ENCODE results near the gene MCC.
A peak's percentile ranks its signal among the peaks of the same experiment; 100 is the strongest.
"Not testable (repeated sequence)": the region's sequence is repeated elsewhere in the genome, so short reads cannot be mapped to it uniquely, and the experiment has no call there.

Gene MCC

GRCh38 chr5:113427871-113428574 lies 60.2 kb downstream of the MCC start:
- DNase-seq (ENCODE audit: low read depth in 1 of 2, low spot score in 1 of 2): no peak

- no peak for DNase-seq (ENCODE audit: low read depth in 1 of 2, low spot score in 1 of 2)
Measured at GRCh38 chr5:113425909-113426308, 62.3 kb downstream of the MCC start.

DNA sequence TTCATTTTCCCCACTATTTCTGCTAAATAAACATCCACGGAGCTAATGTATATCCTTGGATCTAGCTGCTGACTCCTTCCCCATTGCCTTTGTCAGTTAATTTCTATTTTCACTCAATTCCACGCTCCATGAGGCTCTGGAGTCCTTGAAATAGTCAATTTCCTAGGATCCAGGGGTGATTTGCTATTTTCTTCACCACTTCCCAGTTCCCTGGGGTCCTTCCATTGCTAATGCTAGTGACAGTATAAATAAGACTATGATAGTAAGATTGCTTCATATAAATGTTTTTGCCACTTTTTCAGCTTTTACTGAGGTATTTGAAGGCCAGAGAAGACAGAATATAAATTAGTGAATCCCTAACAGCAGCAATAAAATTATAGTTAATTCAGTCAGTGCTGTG lies 66.6 kb downstream of the MCC start:
- DNase-seq (ENCODE audit: low read depth in 1 of 2, low spot score in 1 of 2): no peak

DNA sequence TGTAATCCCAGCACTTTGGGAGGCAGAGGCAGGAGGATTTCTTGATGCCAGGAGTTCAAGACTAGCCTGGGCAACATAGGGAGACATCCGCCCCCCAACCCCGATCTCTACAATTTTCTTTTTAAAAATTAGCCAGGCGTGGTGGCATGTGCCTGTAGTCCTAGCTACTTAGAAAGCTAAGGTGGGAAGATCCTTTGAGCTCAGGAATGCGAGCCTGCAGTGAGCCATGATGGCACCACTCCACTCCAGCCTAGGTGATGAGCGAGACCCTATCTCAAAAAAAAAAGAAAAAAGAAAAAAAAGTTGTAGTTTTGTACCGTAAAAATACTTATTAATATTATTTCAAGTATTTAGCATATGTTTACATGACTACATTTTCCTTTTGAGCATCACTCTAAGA lies 82.7 kb downstream of the MCC start:
- DNase-seq (ENCODE audit: low read depth in 1 of 2, low spot score in 1 of 2): no peak

DNA sequence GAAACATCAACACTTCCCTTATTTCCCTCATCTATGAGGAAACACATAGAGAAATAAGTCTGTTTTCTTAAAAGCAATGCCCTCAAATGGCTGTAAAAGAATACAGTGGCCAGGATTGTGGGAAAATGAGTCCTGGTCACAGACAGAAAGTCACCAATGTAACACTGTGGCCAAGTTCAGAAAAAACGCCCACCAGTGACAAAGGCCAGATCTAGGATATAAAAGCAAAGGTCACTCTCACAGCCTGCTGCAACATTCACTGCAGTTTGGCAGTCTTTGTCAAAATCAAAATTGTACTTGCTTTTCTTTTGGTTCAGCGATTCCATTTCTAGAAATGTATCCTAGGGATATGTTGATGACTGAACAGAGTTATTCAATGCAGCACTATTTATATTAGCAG lies 84.0 kb downstream of the MCC start:
- no peak for DNase-seq (ENCODE audit: low read depth in 1 of 2, low spot score in 1 of 2)

GRCh38 chr5:113397986-113398385 lies 90.3 kb downstream of the MCC start:
- not testable (repeated sequence) for DNase-seq (ENCODE audit: low read depth in 1 of 2, low spot score in 1 of 2)

- DNase-seq (ENCODE audit: low read depth in 1 of 2, low spot score in 1 of 2): no peak
Measured at GRCh38 chr5:113397046-113397445, 91.2 kb downstream of the MCC start.

DNA sequence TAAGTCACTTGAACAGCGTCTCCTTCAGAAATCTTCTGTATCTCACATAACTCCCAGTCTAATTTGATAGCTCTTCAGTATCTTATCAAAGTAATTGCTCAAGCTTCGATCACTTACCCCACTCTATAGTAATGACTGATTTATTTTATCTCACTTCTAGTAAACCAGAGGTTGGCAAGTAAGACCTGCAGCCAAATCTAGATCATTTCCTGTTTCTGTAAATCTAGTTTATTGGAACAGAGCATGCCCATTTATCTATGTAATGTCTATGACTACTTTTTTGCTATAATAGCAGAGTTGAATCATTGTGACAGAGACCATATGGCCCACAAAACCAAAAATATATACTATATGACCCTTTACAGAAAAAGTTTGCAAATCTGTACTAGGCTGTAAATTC lies 93.6 kb downstream of the MCC start:
- DNase-seq (ENCODE audit: low read depth in 1 of 2, low spot score in 1 of 2): no peak

- DNase-seq (ENCODE audit: low read depth in 1 of 2, low spot score in 1 of 2): no peak
Measured at GRCh38 chr5:113390224-113390623, 98.0 kb downstream of the MCC start.

- no peak for DNase-seq (ENCODE audit: low read depth in 1 of 2, low spot score in 1 of 2)
Measured at GRCh38 chr5:113389116-113389515, 99.1 kb downstream of the MCC start.

DNA sequence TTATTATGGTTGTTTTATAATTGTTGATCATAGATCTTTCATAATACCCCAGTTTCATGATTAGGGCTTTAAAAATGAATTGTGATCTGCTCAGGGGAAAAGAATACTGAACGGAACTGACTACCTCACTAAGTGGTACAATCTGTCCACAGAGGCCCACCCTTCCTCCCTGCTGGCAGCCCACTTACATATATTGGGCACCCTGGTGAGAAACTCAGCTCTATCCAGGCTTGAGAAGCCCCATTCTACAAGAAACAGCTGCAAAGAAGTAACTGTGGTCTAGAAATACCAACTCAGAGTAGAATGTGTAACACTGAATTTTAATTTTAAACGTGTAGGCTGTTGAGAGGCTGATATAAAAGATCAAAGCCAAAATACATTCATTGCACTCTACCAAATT lies 100.4 kb downstream of the MCC start:
- no peak for DNase-seq (ENCODE audit: low read depth in 1 of 2, low spot score in 1 of 2)

- no peak for DNase-seq (ENCODE audit: low read depth in 1 of 2, low spot score in 1 of 2)
Measured at GRCh38 chr5:113384782-113385285, 103.4 kb downstream of the MCC start.

DNA sequence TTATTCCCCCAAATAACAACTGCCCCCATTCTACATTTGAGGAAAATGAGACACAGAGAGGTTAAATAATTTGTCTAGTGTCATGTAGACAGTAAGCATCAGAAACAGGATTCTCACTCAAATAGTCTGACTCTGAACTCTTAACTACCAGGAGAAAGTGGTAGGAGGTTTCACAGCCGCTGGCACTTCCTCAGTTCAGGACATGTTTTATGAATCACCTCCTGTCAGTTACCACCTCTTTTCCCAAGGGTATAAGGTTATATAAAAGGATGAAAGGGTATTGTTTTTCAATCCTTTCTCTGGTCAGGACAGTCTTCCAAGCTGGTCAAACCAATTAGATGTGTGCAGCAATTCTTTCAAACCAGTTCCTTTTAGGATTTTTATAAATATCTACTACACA lies 105.5 kb downstream of the MCC start:
- DNase-seq (ENCODE audit: low read depth in 1 of 2, low spot score in 1 of 2): no peak

- no peak for DNase-seq (ENCODE audit: low read depth in 1 of 2, low spot score in 1 of 2)
Measured at GRCh38 chr5:113381791-113382190, 106.5 kb downstream of the MCC start.

GRCh38 chr5:113380807-113381326 lies 107.4 kb downstream of the MCC start:
- DNase-seq (ENCODE audit: low read depth in 1 of 2, low spot score in 1 of 2): no peak

- no peak for DNase-seq (ENCODE audit: low read depth in 1 of 2, low spot score in 1 of 2)
Measured at GRCh38 chr5:113379936-113380806, 108.1 kb downstream of the MCC start.

- DNase-seq (ENCODE audit: low read depth in 1 of 2, low spot score in 1 of 2): peak; percentile 9 to 27
Measured at GRCh38 chr5:113378959-113379541, 109.2 kb downstream of the MCC start.

GRCh38 chr5:113378514-113378913 lies 109.7 kb downstream of the MCC start:
- DNase-seq (ENCODE audit: low read depth in 1 of 2, low spot score in 1 of 2): no peak

GRCh38 chr5:113378081-113378480 lies 110.2 kb downstream of the MCC start:
- no peak for DNase-seq (ENCODE audit: low read depth in 1 of 2, low spot score in 1 of 2)

- DNase-seq (ENCODE audit: low read depth in 1 of 2, low spot score in 1 of 2): no peak
Measured at GRCh38 chr5:113376640-113377039, 111.6 kb downstream of the MCC start.

DNA sequence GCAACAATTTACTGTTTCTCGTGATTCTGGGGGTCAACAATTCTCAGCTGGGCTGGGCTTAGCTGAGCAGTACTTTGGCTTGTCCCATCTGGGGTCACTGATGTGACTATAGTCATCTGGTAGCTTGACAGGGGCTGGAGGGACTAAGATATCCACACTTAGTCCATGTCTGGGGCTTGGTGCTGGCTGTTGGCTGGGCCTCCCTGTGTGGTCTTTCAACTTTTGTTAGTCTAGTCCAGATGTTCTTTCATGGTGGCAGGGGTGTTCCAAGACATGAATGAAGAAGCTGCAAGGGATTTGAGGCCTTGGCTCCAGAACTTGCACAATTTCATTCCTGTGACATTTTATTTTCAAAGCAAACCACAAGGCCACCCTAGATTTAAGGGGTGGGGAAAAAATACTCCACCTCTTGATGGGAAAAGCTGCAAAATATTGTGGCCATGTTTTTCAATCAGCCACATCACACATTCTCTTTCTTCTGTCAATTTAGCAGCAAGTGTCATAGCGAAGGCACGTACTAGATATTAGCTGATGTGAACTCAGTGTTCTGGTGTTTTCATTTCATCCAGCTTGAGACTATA lies 112.7 kb downstream of the MCC start:
- no peak for DNase-seq (ENCODE audit: low read depth in 1 of 2, low spot score in 1 of 2)

All from activated T-helper 1 cell treated with anti-CD3 and anti-CD28 coated beads, Interleukin-2, amount 50 U/mL, for 16 hours (primary cell).